HepG2 (cell line): ENCODE measurements around the gene ZBTB7A. TPM values are rescaled to one million over a fixed set of nuclear protein-coding genes. Genes with fewer than 3 reads are reported as not detected.

Experiments used
- ATAC-seq: fragments of 200-7000 bp; cut with Tn5 transposase; 3 replicates; pipeline ENCODE4 v1.9.1; 2020; ENCODE audit warnings: mild to moderate bottlenecking, moderate library complexity
- BruUV-seq: library from RNA; stranded (reverse); fragments of 400-500 nt; replicated peaks from 2 replicates; lab custom pipeline; 2021; lab: Mats Ljungman, UMichigan
- CTCF ChIA-PET: fragments of 300-600 bp; formaldehyde crosslinking; extraction: SDS; loops from one replicate; lab custom pipeline; 2021; ENCODE audit warnings: low total read pairs, inconsistent platforms, low intra/inter-chr PET ratio; lab: Yijun Ruan, JAX
- POLR2A ChIA-PET: fragments of 350-600 bp; sonication (Branson Sonifier 250); formaldehyde crosslinking; loops from one replicate; lab custom pipeline; 2020; ENCODE audit warnings: antibody characterized with exemption, inconsistent platforms; lab: Yijun Ruan, JAX
- DNase-seq: peaks from one replicate; pipeline ENCODE4 v3.0.0-alpha.2; 2015; ENCODE audit warnings: low spot score
- FAIRE-seq: peaks from 3 replicates; lab custom pipeline; 2011; peaks lifted over from hg19 to GRCh38; lab: Jason Lieb, UNC
- H2AFZ ChIP-seq: one replicate; pipeline ENCODE4 v1.6.1; 2011; ENCODE audit warnings: low read length, inconsistent platforms
- H3K27ac ChIP-seq: fragments of 300-600 bp; 3 replicates; pipeline ENCODE4 v1.8.0; 2011; ENCODE audit warnings: mixed run types, mild to moderate bottlenecking, mixed read lengths, low read length, inconsistent platforms; ENCODE audit not compliant: insufficient read depth; ENCODE audit errors: extremely low read length
- H3K27me3 ChIP-seq, 2 experiments: fragments of 200-600 bp in 1 of 2; 2 replicates in 1 of 2; 3 replicates in 1 of 2; pipeline versions ENCODE4 v1.6.0 to v1.8.0; 2011; ENCODE audit warnings: low read length in 2 of 2, mild to moderate bottlenecking in 2 of 2, moderate library complexity in 2 of 2, inconsistent platforms in 1 of 2; ENCODE audit not compliant: insufficient read depth in 2 of 2, control insufficient read depth in 1 of 2
- H3K36me3 ChIP-seq, 2 experiments: fragments of 200-600 bp in 1 of 2; replicated peaks in 1 of 2; 2 replicates in 1 of 2; 3 replicates in 1 of 2; pipeline versions ENCODE4 v1.5.1 to v1.8.0; 2011; ENCODE audit warnings: low read length in 2 of 2, inconsistent platforms in 1 of 2; ENCODE audit not compliant: insufficient read depth in 2 of 2, control insufficient read depth in 1 of 2
- H3K4me1 ChIP-seq: 2 replicates; pipeline ENCODE4 v1.5.1; 2012; ENCODE audit warnings: low read length, inconsistent platforms; ENCODE audit not compliant: insufficient read depth
- H3K4me2 ChIP-seq: 2 replicates; pipeline ENCODE4 v1.6.0; 2011; ENCODE audit warnings: low read depth, low read length, inconsistent platforms
- H3K4me3 ChIP-seq, 3 experiments: fragments of 200-600 bp in 1 of 3; sonication (generic), shearing (Covaris generic) in 1 of 3; replicated peaks in 1 of 3; 2 replicates each; pipeline ENCODE4 v1.5.1; 2011 to 2016; ENCODE audit warnings: low read length in 3 of 3, inconsistent platforms in 2 of 3, low read depth in 2 of 3, mild to moderate bottlenecking in 2 of 3, control low read depth in 1 of 3, mixed read lengths in 1 of 3; ENCODE audit not compliant: insufficient read depth in 1 of 3
- H3K79me2 ChIP-seq: one replicate; pipeline ENCODE4 v1.6.1; 2011; ENCODE audit warnings: low read length, inconsistent platforms; ENCODE audit not compliant: insufficient read depth
- H3K9ac ChIP-seq: 2 replicates; pipeline ENCODE4 v1.6.0; 2011; ENCODE audit warnings: mild to moderate bottlenecking, low read depth, low read length, inconsistent platforms; ENCODE audit not compliant: insufficient read depth
- H3K9me3 ChIP-seq: 2 replicates; pipeline ENCODE4 v1.5.1; 2012; ENCODE audit warnings: mild to moderate bottlenecking, low read length
- H4K20me1 ChIP-seq: 2 replicates; pipeline ENCODE4 v1.6.0; 2011; ENCODE audit warnings: inconsistent platforms, mild to moderate bottlenecking, low read length, moderate library complexity; ENCODE audit not compliant: insufficient read depth
- ETV6 ChIP-seq: sonication (generic); formaldehyde crosslinking; conservative IDR thresholded peaks from 2 replicates; pipeline ENCODE4 v1.4.0; 2020; ENCODE audit warnings: missing genetic modification reagents
- HNF1A ChIP-seq, 2 experiments: sonication (generic) in 1 of 2; formaldehyde crosslinking in 1 of 2; IDR thresholded peaks; 2 replicates each; pipeline versions ENCODE4 v1.4.0 to v1.6.1; 2016 to 2020; ENCODE audit warnings: borderline replicate concordance in 1 of 2, low read depth in 1 of 2, mild to moderate bottlenecking in 1 of 2, missing genetic modification reagents in 1 of 2
- KDM1A ChIP-seq: IDR thresholded peaks from 2 replicates; pipeline ENCODE4 v1.6.1; 2016; ENCODE audit warnings: missing compliant biosample characterization
- MAZ ChIP-seq, 2 experiments: sonication (generic) in 1 of 2; formaldehyde crosslinking in 1 of 2; IDR thresholded peaks; 2 replicates each; pipeline versions ENCODE4 v1.5.0 to v1.6.1; 2012 to 2020; ENCODE audit warnings: low read depth in 2 of 2, mild to moderate bottlenecking in 2 of 2, borderline replicate concordance in 1 of 2, improper control_type of control experiment in 1 of 2, low read length in 1 of 2, missing genetic modification reagents in 1 of 2, moderate library complexity in 1 of 2
- NONO ChIP-seq, 2 experiments: fragments of 450-650 bp in 1 of 2; sonication (generic) in 1 of 2; formaldehyde crosslinking in 1 of 2; IDR thresholded peaks in 1 of 2; conservative IDR thresholded peaks in 1 of 2; 2 replicates each; pipeline versions ENCODE4 v1.6.1 to v1.8.0; 2017 to 2022; ENCODE audit warnings: mild to moderate bottlenecking in 1 of 2, missing genetic modification reagents in 1 of 2, moderate library complexity in 1 of 2
- ONECUT2 ChIP-seq: sonication (generic); formaldehyde crosslinking; IDR thresholded peaks from 2 replicates; pipeline ENCODE4 v1.4.0; 2020; ENCODE audit warnings: missing genetic modification reagents
- RXRA ChIP-seq: sonication (generic); formaldehyde crosslinking; IDR thresholded peaks from 2 replicates; pipeline ENCODE4 v1.5.1; 2020; ENCODE audit warnings: missing genetic modification reagents
- SAFB2 ChIP-seq: sonication (generic); formaldehyde crosslinking; IDR thresholded peaks from 2 replicates; pipeline ENCODE4 v1.5.1; 2020; ENCODE audit warnings: missing genetic modification reagents, low read depth, mild to moderate bottlenecking, borderline replicate concordance
- SP1 ChIP-seq, 2 experiments: fragments of 450-650 bp in 1 of 2; sonication (generic) in 1 of 2; formaldehyde crosslinking in 1 of 2; IDR thresholded peaks; 2 replicates each; pipeline versions ENCODE4 v1.4.0 to v1.6.1; 2016 to 2020; ENCODE audit warnings: missing genetic modification reagents in 1 of 2
- STAT6 ChIP-seq: sonication (generic); formaldehyde crosslinking; IDR thresholded peaks from 2 replicates; pipeline ENCODE4 v1.4.0; 2020; ENCODE audit warnings: missing genetic modification reagents, mild to moderate bottlenecking, borderline replicate concordance
- ZNF296 ChIP-seq: sonication (generic); formaldehyde crosslinking; conservative IDR thresholded peaks from 2 replicates; pipeline ENCODE4 v1.5.0; 2020; ENCODE audit warnings: mild to moderate bottlenecking, missing genetic modification reagents
- ZNF530 ChIP-seq: sonication (generic); formaldehyde crosslinking; IDR thresholded peaks from 2 replicates; pipeline ENCODE4 v1.5.0; 2020; ENCODE audit warnings: low read depth, mild to moderate bottlenecking, missing genetic modification reagents
- ZNF781 ChIP-seq: sonication (generic); formaldehyde crosslinking; IDR thresholded peaks from 2 replicates; pipeline ENCODE4 v1.5.1; 2020; ENCODE audit warnings: borderline replicate concordance, mild to moderate bottlenecking, missing genetic modification reagents; ENCODE audit errors: not compliant biosample characterization
- WGBS: methylation state at CpG from one replicate; pipeline ENCODE4 v1.1.6; 2017; ENCODE audit warnings: low lambda C conversion rate; 5-methylcytosine and 5-hydroxymethylcytosine counted together
- in situ Hi-C: cut with HindIII; loops from 2 replicates; pipeline ENCODE4 v1.10.0; 2017; ENCODE audit warnings: low pct_unique_long_range_greater_than_20kb; ENCODE audit not compliant: extremely low pct_ligation_motif_present
- intact Hi-C: fragments of 100-400 bp; cut with micrococcal nuclease; formaldehyde crosslinking; loops from one replicate; pipeline ENCODE4 v1.10.0; 2022; ENCODE audit not compliant: unreplicated experiment
- polyA plus RNA-seq, 8 experiments: library from polyadenylated mRNA; depleted of rRNA in 3 of 8; stranded (reverse) in 7 of 8; unstranded in 1 of 8; fragments of >200 nt; fragmentation: Illumina TruSeq in 4 of 8; extraction: Trizol in 4 of 8; gene quantifications; 2 replicates each; pipeline versions ENCODE4 v1.2.1 to v1.2.3, GENCODE V29; 2011 to 2016; ENCODE audit warnings: low read depth in 4 of 8, missing spikeins in 1 of 8, mixed read lengths in 1 of 8; ENCODE audit not compliant: insufficient read depth in 1 of 8
- total RNA-seq, 5 experiments: library from RNA; depleted of rRNA; stranded (reverse); fragments of >200 nt; fragmentation: Illumina TruSeq; extraction: Trizol; gene quantifications; 2 replicates each; pipeline ENCODE4 v1.2.3, GENCODE V29; 2016; ENCODE audit warnings: low read depth in 1 of 5

The ZBTB7A gene
- total and polyA plus RNA-seq, 2 of the 13 experiments (the other 11 are each of a cell fraction or from before 2014, with no cell fraction given): 3.6 to 4.0 TPM

- Histone ChIP-seq H3K9ac (peak overlapping the region; percentile 88; the same call in 1 of the 2 replicates), H2AFZ (no peak overlapping the region), H3K4me2 (peak overlapping the region; percentile 85), H3K27me3 (no peaks in the 10 kb centered on the region), H3K9me3 (no peaks in the 10 kb centered on the region), H3K4me1 (peaks cover 62% of the 10 kb centered on the region), H3K79me2 (peaks cover 66% of the 10 kb centered on the region), H3K27ac (peak overlapping the region; percentile 94), H3K4me3 (peak overlapping the region in 2 of 3 experiments; percentile 84 to 91; a peak in 5 of 6 replicates), H3K36me3 (peaks cover 5 to 15% of the 10 kb centered on the region in 2 experiments), H4K20me1 (peaks cover 49% of the 10 kb centered on the region)
- BruUV-seq: no TSS peak
- CTCF ChIA-PET: no interaction called here
- ATAC-seq (no peak), DNase-seq (no peak), FAIRE-seq (no peak)
- POLR2A ChIA-PET: interaction anchor here (1.1 to 2.0 kb wide), 3 partner anchors 11 to 79 kb away, joined by 4 to 8 read pairs (median 7); no protein-coding TSS in a partner anchor
- WGBS: 86% methylated on average over 11 of the region's 30 CpGs
- intact Hi-C loops: no loop called here
- in situ Hi-C loops: no loop called here
- TF ChIP-seq HNF1A (IDR thresholded peaks at IDR 0.05; ENCODE audit: low read depth) (no peak), HNF1A (CRISPR knock-in tag; IDR thresholded peaks at IDR 0.05; ENCODE audit: borderline replicate concordance) (0 out of 2 replicates have a peak, but pooled peaks have one; percentile 23), ZNF781 (CRISPR knock-in tag) (no peak), STAT6 (CRISPR knock-in tag) (no peak), ZNF530 (CRISPR knock-in tag) (no peak), MAZ (IDR thresholded peaks at IDR 0.05; ENCODE audit: borderline replicate concordance, low read depth, low read length) (no peak), MAZ (CRISPR knock-in tag; IDR thresholded peaks at IDR 0.05; ENCODE audit: low read depth) (peak; percentile 30; the same call in 1 of the 2 replicates), ONECUT2 (no peak), KDM1A (peak; percentile 82), NONO (IDR thresholded peaks at IDR 0.05) (no peak), NONO (CRISPR knock-in tag; conservative IDR thresholded peaks at IDR 0.05) (0 out of 2 replicates have a peak, but pooled peaks have one; percentile 20), SP1 (IDR thresholded peaks at IDR 0.05) (no peak), SP1 (CRISPR knock-in tag; IDR thresholded peaks at IDR 0.05) (no peak), SAFB2 (CRISPR knock-in tag) (0 out of 2 replicates have a peak, but pooled peaks have one; percentile 18), ETV6 (CRISPR knock-in tag) (no peak), RXRA (peak; percentile 29; the same call in 1 of the 2 replicates), ZNF296 (CRISPR knock-in tag) (no peak)
Measured at GRCh38 chr19:4062419-4063368, 4.0 kb downstream of the ZBTB7A start.
